Upper lobe of left lung (tissue), 6 donors: ENCODE measurements around the gene KCTD19. TPM values are rescaled to one million over a fixed set of nuclear protein-coding genes. Genes with fewer than 3 reads are reported as not detected.
A peak's percentile ranks its signal among the peaks of the same experiment; 100 is the strongest.

Experiments
- ATAC-seq, 2 donors: fragments of 200-7000 bp; cut with Tn5 transposase; one replicate each; pipeline ENCODE4 v1.9.1; 2022; ENCODE audit warnings: mild to moderate bottlenecking in 2 of 2, moderate library complexity in 2 of 2; ENCODE audit not compliant: low FRiP score in 2 of 2
- DNase-seq, 2 donors: peaks; one replicate each; pipeline ENCODE4 v3.0.0-alpha.2; 2019 to 2020
- H3K27ac ChIP-seq, 4 donors: fragments of 200-600 bp; sonication (generic); one replicate each; pipeline ENCODE4 v1.5.1; 2016 to 2019
- H3K27me3 ChIP-seq, 4 donors: fragments of 200-600 bp; sonication (generic); one replicate each; pipeline ENCODE4 v1.5.1; 2017 to 2019
- H3K36me3 ChIP-seq, 4 donors: fragments of 200-600 bp; sonication (generic); one replicate each; pipeline ENCODE4 v1.5.1; 2016 to 2019
- H3K4me1 ChIP-seq, 4 donors: fragments of 200-600 bp; sonication (generic); one replicate each; pipeline ENCODE4 v1.5.1; 2018 to 2019
- H3K4me3 ChIP-seq, 4 donors: fragments of 200-600 bp; sonication (generic); one replicate each; pipeline ENCODE4 v1.5.1; 2017 to 2019; ENCODE audit warnings: mild to moderate bottlenecking in 2 of 4, moderate library complexity in 1 of 4
- H3K9me3 ChIP-seq, 4 donors: fragments of 200-600 bp; sonication (generic); one replicate each; pipeline ENCODE4 v1.5.1; 2018 to 2019
- EP300 ChIP-seq, 4 donors: sonication (generic); formaldehyde crosslinking; IDR thresholded peaks; one replicate each; pipeline ENCODE4 v1.5.1; 2017; ENCODE audit warnings: antibody characterized with exemption in 4 of 4, control low read depth in 2 of 4
- POLR2A ChIP-seq, 4 donors: fragments of 450-650 bp; IDR thresholded peaks; one replicate each; pipeline ENCODE4 v1.5.1; 2016 to 2017; ENCODE audit warnings: antibody characterized with exemption in 4 of 4, mild to moderate bottlenecking in 2 of 4
- POLR2AphosphoS5 ChIP-seq, 2 donors: sonication (generic); formaldehyde crosslinking; IDR thresholded peaks; one replicate each; pipeline ENCODE4 v1.5.1; 2017; ENCODE audit warnings: antibody characterized with exemption in 2 of 2
- WGBS, 2 donors: methylation state at CpG; one replicate each; pipeline ENCODE4 v1.1.5; 2017 to 2018; 5-methylcytosine and 5-hydroxymethylcytosine counted together
- total RNA-seq, 6 donors: library from RNA; depleted of rRNA in 4 of 6; stranded (reverse); fragments of >200 nt in 4 of 6; gene quantifications; one replicate each; pipeline versions ENCODE4 v1.1.0 to v1.2.1, GENCODE V29; 2016 to 2021
- TF ChIP-seq, protein P1 (sequence below), 6 experiments: fragments of 450-650 bp in 4 of 6; fragments of 200-600 bp in 2 of 6; sonication (generic) in 2 of 6; IDR thresholded peaks; one replicate each; pipeline ENCODE4 v1.5.1; 2016 to 2019; ENCODE audit warnings: antibody characterized with exemption in 6 of 6
- donor health status: DM: no; HTN: no; CAD: no; lungs with moderate emphysema.
- donor health status: DM: no; HTN: yes; CAD: no; lungs with severe emphysema.

The KCTD19 gene
- total RNA-seq, 6 donors from 2014 or later, result under 0.01 to 0.31 (median 0.17) TPM; not detected in 3

DNA sequence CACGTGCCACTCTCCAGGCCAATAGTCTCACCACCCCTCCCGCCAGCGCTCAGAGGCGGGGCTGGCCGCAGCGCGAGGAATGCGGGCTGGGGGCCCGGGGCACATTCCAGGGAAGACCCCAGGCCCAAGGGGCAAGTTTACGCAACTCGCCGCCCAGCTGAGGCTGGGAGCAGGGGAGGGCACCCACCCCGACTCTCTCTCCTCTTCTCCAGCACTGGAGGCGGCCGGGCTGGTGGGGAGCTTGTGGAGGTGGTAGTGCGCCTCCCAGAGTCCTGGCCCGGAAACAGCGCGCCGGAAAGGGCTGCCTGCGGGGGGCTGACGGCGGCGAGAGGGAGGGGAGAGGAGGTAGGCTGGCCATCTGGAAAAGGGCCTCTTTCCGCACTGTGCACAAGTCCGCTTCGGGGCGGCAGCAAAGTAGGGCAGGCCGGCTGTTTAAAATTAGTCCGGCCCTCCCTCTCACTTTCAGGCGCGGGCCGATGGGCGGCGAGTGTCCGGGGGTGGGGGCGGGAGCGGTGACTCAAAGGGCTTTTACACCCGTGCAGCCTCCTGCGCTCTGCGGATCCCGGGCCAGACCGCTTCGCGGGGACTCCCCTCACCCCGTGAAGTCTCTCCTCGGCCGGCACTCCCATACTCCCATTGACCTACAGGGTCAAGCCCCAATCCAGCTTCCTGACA lies 80.3 kb downstream of the KCTD19 start:
- Histone ChIP-seq H3K27ac (peak overlapping the region; percentile 93 to 96 (median 95)), H3K9me3 (no peaks in the 10 kb centered on the region), H3K4me1 (peaks cover 63 to 71% (median 66%) of the 10 kb centered on the region in 4 donors), H3K4me3 (peak overlapping the region; percentile 60 to 99 (median 94)), H3K36me3 (no peaks in the 10 kb centered on the region), H3K27me3 (peaks cover 0 to 6% (median 3%) of the 10 kb centered on the region in 4 donors)
- WGBS, 2 donors, result 0 to 4% methylated on average over 8 to 34 of the region's 48 CpGs
- ATAC-seq, result peak; percentile 68 to 72
- TF ChIP-seq POLR2AphosphoS5 (IDR thresholded peaks at IDR 0.05), result peak; percentile 24 to 67
- TF ChIP-seq, protein P1, sequence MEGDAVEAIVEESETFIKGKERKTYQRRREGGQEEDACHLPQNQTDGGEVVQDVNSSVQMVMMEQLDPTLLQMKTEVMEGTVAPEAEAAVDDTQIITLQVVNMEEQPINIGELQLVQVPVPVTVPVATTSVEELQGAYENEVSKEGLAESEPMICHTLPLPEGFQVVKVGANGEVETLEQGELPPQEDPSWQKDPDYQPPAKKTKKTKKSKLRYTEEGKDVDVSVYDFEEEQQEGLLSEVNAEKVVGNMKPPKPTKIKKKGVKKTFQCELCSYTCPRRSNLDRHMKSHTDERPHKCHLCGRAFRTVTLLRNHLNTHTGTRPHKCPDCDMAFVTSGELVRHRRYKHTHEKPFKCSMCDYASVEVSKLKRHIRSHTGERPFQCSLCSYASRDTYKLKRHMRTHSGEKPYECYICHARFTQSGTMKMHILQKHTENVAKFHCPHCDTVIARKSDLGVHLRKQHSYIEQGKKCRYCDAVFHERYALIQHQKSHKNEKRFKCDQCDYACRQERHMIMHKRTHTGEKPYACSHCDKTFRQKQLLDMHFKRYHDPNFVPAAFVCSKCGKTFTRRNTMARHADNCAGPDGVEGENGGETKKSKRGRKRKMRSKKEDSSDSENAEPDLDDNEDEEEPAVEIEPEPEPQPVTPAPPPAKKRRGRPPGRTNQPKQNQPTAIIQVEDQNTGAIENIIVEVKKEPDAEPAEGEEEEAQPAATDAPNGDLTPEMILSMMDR (IDR thresholded peaks at IDR 0.05), result peak in 5 of 6 experiments; percentile 21 to 52 (median 33)
- TF ChIP-seq EP300 (IDR thresholded peaks at IDR 0.05), result no peak
- TF ChIP-seq POLR2A (IDR thresholded peaks at IDR 0.05), result peak in 2 of 4 donors; percentile 42 to 44
- peak; percentile 79 to 93 for DNase-seq

DNA sequence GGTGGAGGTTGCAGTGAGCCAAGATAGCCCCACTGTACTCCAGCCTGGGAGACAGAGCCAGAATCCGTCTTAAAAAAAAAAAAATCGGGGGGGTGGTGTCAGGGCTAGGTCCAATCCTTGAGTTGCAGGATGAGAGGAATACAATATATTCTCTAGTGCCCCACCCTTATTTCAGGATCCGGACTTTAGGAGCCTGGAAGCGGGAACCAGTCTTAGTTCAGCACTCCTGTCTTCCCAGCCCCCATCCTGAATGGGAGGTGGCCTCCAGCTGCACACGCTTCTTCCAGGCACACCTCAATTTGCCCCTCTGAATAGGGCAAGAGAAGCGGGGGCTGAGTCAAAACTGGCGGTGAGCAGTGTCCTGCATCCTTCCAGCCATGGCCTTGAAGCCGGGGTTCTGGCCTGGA lies 80.9 kb downstream of the KCTD19 start:
- Histone ChIP-seq H3K36me3 (no peaks in the 10 kb centered on the region), H3K9me3 (no peaks in the 10 kb centered on the region), H3K4me3 (peak overlapping the region; percentile 60 to 99 (median 94)), H3K4me1 (peaks cover 68 to 75% (median 72%) of the 10 kb centered on the region in 4 donors), H3K27ac (peak overlapping the region; percentile 93 to 96 (median 95)), H3K27me3 (peaks cover 0 to 6% (median 3%) of the 10 kb centered on the region in 4 donors)
- DNase-seq, result no peak
- no peak for TF ChIP-seq POLR2A (IDR thresholded peaks at IDR 0.05)
- no peak for TF ChIP-seq POLR2AphosphoS5 (IDR thresholded peaks at IDR 0.05)
- TF ChIP-seq, protein P1 (IDR thresholded peaks at IDR 0.05), result no peak
- TF ChIP-seq EP300 (IDR thresholded peaks at IDR 0.05), result no peak
- WGBS, 2 donors, result 16 to 23% methylated on average over 5 to 8 of the region's 8 CpGs
- no peak for ATAC-seq

DNA sequence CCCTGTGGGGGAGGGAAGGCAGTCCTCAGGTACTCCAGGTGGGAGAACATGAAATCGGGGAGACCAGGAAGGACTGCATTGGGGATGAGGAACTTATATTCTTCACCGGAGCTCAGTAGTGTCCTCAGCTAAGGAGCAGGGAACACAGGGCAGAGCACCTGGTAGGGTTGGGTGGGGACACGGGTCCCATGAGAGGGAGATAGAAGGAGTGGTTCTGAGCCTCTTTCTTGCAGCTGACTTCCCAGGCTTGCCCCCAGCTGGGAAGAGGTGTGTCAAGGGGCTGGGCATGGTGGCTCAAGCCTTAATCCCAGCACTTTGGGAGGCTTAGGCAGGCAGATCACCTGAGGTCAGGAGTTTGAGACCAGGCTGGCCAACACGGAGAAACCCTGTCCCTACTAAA lies 81.4 kb downstream of the KCTD19 start:
- WGBS, 2 donors, result 50 to 51% methylated on average over 4 of the region's 4 CpGs
- Histone ChIP-seq H3K36me3 (no peaks in the 10 kb centered on the region), H3K27ac (peak overlapping the region; percentile 93 to 96 (median 95)), H3K4me3 (peak overlapping the region in 3 of 4 donors; percentile 60 to 99 (median 95)), H3K27me3 (peaks cover 0 to 6% (median 3%) of the 10 kb centered on the region in 4 donors), H3K4me1 (peaks cover 73 to 80% (median 77%) of the 10 kb centered on the region in 4 donors), H3K9me3 (no peaks in the 10 kb centered on the region)
- DNase-seq (peak in 1 of 2 donors; percentile 42), ATAC-seq (no peak)
- TF ChIP-seq, protein P1 (IDR thresholded peaks at IDR 0.05), result no peak
- no peak for TF ChIP-seq POLR2A (IDR thresholded peaks at IDR 0.05)
- TF ChIP-seq EP300 (IDR thresholded peaks at IDR 0.05), result no peak
- TF ChIP-seq POLR2AphosphoS5 (IDR thresholded peaks at IDR 0.05), result no peak

DNA sequence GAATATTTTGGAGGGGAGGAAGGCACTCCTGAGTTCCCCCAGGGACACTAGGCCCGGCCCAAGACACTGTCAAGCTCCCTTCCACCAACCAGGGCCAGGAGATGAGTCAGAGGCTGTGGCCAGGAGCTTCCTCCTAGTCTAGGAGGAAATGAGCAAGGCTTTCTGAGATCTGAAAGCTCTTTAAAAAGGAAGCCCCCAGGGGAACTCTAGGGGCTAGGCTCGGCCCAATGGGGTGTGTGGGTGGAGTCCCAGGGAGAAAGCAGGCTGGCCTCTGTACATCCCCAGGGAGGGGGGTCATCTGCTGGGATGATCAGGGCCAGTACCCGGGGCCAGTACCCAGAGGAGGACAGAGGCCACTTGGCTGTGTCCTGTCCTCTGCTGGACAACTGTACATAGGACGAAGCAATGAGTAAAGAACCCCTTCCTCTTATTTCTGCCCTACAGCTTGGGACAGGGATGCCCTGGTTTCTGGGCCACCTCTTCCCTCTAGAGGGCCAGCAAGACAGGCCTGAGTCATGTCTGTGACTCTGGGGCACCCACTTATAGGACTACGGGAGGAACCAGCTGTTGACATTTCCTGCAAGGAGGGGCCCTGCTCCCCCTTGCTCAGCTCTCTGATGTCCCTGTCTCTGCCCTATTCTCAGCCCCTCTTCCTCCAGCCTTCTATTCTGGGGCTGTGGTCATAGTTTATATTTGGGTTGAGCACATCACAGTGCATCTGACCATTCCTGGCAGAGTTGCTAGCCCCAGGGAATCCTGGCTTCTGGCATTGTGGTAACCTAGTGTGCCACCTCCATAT lies 82.0 kb downstream of the KCTD19 start:
- peak in 1 of 2 donors; percentile 90 for DNase-seq
- Histone ChIP-seq H3K36me3 (peaks cover 0 to 4% (median 0%) of the 10 kb centered on the region in 4 donors), H3K27ac (peak overlapping the region; percentile 93 to 96 (median 95)), H3K4me1 (peaks cover 79 to 86% (median 83%) of the 10 kb centered on the region in 4 donors), H3K4me3 (peak overlapping the region in 2 of 4 donors; percentile 60 to 95), H3K27me3 (peaks cover 0 to 6% (median 3%) of the 10 kb centered on the region in 4 donors), H3K9me3 (no peaks in the 10 kb centered on the region)
- 12 to 14% methylated on average over 3 to 4 of the region's 5 CpGs for WGBS, 2 donors
- ATAC-seq, result peak; percentile 8 to 50
- TF ChIP-seq EP300 (IDR thresholded peaks at IDR 0.05) (no peak), POLR2A (IDR thresholded peaks at IDR 0.05) (peak in 1 of 4 donors; percentile 35), POLR2AphosphoS5 (IDR thresholded peaks at IDR 0.05) (peak; percentile 49 to 61)
- TF ChIP-seq, protein P1 (IDR thresholded peaks at IDR 0.05), result peak in 2 of 6 experiments; percentile 5 to 35
